Measurements from ENCODE around the gene LRRC28.

The LRRC28 gene

GRCh38 chr15:99416191-99417188 lies 165.2 kb downstream of the LRRC28 start:
- no peak for DNase-seq (ENCODE audit: low read depth)

GRCh38 chr15:99421172-99421656 lies 169.9 kb downstream of the LRRC28 start:
- no peak for DNase-seq (ENCODE audit: low read depth)

GRCh38 chr15:99421758-99422157 lies 170.5 kb downstream of the LRRC28 start:
- DNase-seq (ENCODE audit: low read depth): no peak

- DNase-seq (ENCODE audit: low read depth): no peak
Observed at GRCh38 chr15:99423186-99424130, 172.2 kb downstream of the LRRC28 start.

- no peak for DNase-seq (ENCODE audit: low read depth)
Observed at GRCh38 chr15:99424131-99424571, 172.9 kb downstream of the LRRC28 start.

GRCh38 chr15:99424978-99425656 lies 173.8 kb downstream of the LRRC28 start:
- no peak for DNase-seq (ENCODE audit: low read depth)

- DNase-seq (ENCODE audit: low read depth): no peak
Observed at GRCh38 chr15:99425657-99426301, 174.5 kb downstream of the LRRC28 start.

- DNase-seq (ENCODE audit: low read depth): no peak
Observed at GRCh38 chr15:99426431-99427105, 175.3 kb downstream of the LRRC28 start.

GRCh38 chr15:99427210-99427609 lies 175.9 kb downstream of the LRRC28 start:
- no peak for DNase-seq (ENCODE audit: low read depth)

GRCh38 chr15:99427668-99428361 lies 176.5 kb downstream of the LRRC28 start:
- DNase-seq (ENCODE audit: low read depth): no peak

- DNase-seq (ENCODE audit: low read depth): no peak
Observed at GRCh38 chr15:99429681-99430081, 178.4 kb downstream of the LRRC28 start.

- DNase-seq (ENCODE audit: low read depth): no peak
Observed at GRCh38 chr15:99430881-99431401, 179.7 kb downstream of the LRRC28 start.

- DNase-seq (ENCODE audit: low read depth): no peak
Observed at GRCh38 chr15:99431661-99432091, 180.4 kb downstream of the LRRC28 start.

- no peak for DNase-seq (ENCODE audit: low read depth)
Observed at GRCh38 chr15:99432271-99433025, 181.2 kb downstream of the LRRC28 start.

- peak; percentile 18 for DNase-seq (ENCODE audit: low read depth)
Observed at GRCh38 chr15:99433026-99433756, 181.9 kb downstream of the LRRC28 start.

GRCh38 chr15:99433757-99434450 lies 182.6 kb downstream of the LRRC28 start:
- DNase-seq (ENCODE audit: low read depth): no peak

- no peak for DNase-seq (ENCODE audit: low read depth)
Observed at GRCh38 chr15:99434506-99435112, 183.3 kb downstream of the LRRC28 start.

Measured in fibroblast of the conjunctiva (primary cell).